Endothelial cell of umbilical vein (primary cell): Measurements from ENCODE around the gene KCNJ4. TPM values are rescaled to one million over a fixed set of nuclear protein-coding genes. Genes with fewer than 3 reads are reported as not detected.

ENCODE experiments used
- BruUV-seq: library from RNA; stranded (reverse); fragments of 400-500 nt; replicated peaks from 2 replicates; lab custom pipeline; 2021; lab: Mats Ljungman, UMichigan
- CTCF ChIA-PET: fragments of 300-600, 350-600 bp; sonication (Branson Sonifier 250); formaldehyde crosslinking; loops from one replicate; lab custom pipeline; 2021; ENCODE audit warnings: antibody characterized with exemption, inconsistent platforms; lab: Charles Lee
- POLR2A ChIA-PET: fragments of 300-600, 350-600 bp; sonication (Branson Sonifier 250); formaldehyde crosslinking; loops from one replicate; lab custom pipeline; 2021; ENCODE audit warnings: antibody characterized with exemption, inconsistent platforms; lab: Charles Lee
- DNase-seq: peaks from one replicate; pipeline ENCODE4 v3.0.0-alpha.2; 2011; ENCODE audit warnings: low read depth, low spot score
- FAIRE-seq: peaks from 2 replicates; lab custom pipeline; 2011; peaks lifted over from hg19 to GRCh38; lab: Jason Lieb, UNC
- H2AFZ ChIP-seq: 2 replicates; pipeline ENCODE4 v1.6.0; 2012; ENCODE audit warnings: low read depth, low read length, control low read depth, inconsistent platforms
- H3K27ac ChIP-seq: 2 replicates; pipeline ENCODE4 v1.5.1; 2011; ENCODE audit warnings: low read depth, mild to moderate bottlenecking, control low read depth, low read length, moderate library complexity; ENCODE audit not compliant: insufficient read depth
- H3K27me3 ChIP-seq, 2 experiments: 2 replicates each; pipeline versions ENCODE4 v1.6.0 to v1.6.1; 2011; ENCODE audit warnings: low read length in 2 of 2, mixed read lengths in 1 of 2; ENCODE audit not compliant: control insufficient read depth in 2 of 2, insufficient read depth in 2 of 2
- H3K36me3 ChIP-seq, 2 experiments: 2 replicates in 1 of 2; 3 replicates in 1 of 2; pipeline ENCODE4 v1.5.1; 2011; ENCODE audit warnings: low read length in 2 of 2, mild to moderate bottlenecking in 1 of 2, moderate library complexity in 1 of 2; ENCODE audit not compliant: control insufficient read depth in 2 of 2, insufficient read depth in 2 of 2; ENCODE audit errors: extremely low read depth in 1 of 2
- H3K4me1 ChIP-seq: 3 replicates; pipeline ENCODE4 v1.5.1; 2011; ENCODE audit warnings: mild to moderate bottlenecking, low read length; ENCODE audit not compliant: control insufficient read depth, insufficient read depth; ENCODE audit errors: extremely low read depth
- H3K4me2 ChIP-seq: 2 replicates; pipeline ENCODE4 v1.6.1; 2011; ENCODE audit warnings: low read length, control low read depth, mixed read lengths; ENCODE audit not compliant: insufficient read depth
- H3K4me3 ChIP-seq, 3 experiments: fragments of 200-600 bp in 1 of 3; sonication (generic), shearing (Covaris generic) in 1 of 3; replicated peaks in 1 of 3; 2 replicates each; pipeline ENCODE4 v1.5.1; 2011 to 2016; ENCODE audit warnings: control low read depth in 3 of 3, low read length in 3 of 3, mild to moderate bottlenecking in 2 of 3, inconsistent platforms in 1 of 3, low read depth in 1 of 3, moderate library complexity in 1 of 3; ENCODE audit not compliant: insufficient read depth in 1 of 3
- H3K79me2 ChIP-seq: 2 replicates; pipeline ENCODE4 v1.6.0; 2012; ENCODE audit warnings: low read length, inconsistent platforms; ENCODE audit not compliant: control insufficient read depth, insufficient read depth
- H3K9ac ChIP-seq: replicated peaks from 2 replicates; pipeline ENCODE3; 2011; ENCODE audit warnings: low read length, control low read depth; ENCODE audit not compliant: insufficient read depth; ENCODE audit errors: extremely low read depth
- H3K9me1 ChIP-seq: replicated peaks from 3 replicates; pipeline ENCODE4 v1.6.0; 2011; ENCODE audit warnings: mild to moderate bottlenecking, low read length; ENCODE audit not compliant: control insufficient read depth, insufficient read depth; ENCODE audit errors: extremely low read depth
- H3K9me3 ChIP-seq: replicated peaks from 2 replicates; pipeline ENCODE4 v1.5.1; 2012; ENCODE audit warnings: low read length, inconsistent platforms; ENCODE audit not compliant: control insufficient read depth, insufficient read depth
- H4K20me1 ChIP-seq: replicated peaks from 2 replicates; pipeline ENCODE3; 2011; ENCODE audit warnings: mild to moderate bottlenecking, low read length; ENCODE audit not compliant: control insufficient read depth, insufficient read depth; ENCODE audit errors: extremely low read depth
- EZH2 ChIP-seq: IDR thresholded peaks from 2 replicates; pipeline ENCODE4 v1.6.1; 2012; ENCODE audit warnings: borderline replicate concordance, low read depth, mild to moderate bottlenecking, moderate library complexity, low read length, inconsistent platforms; ENCODE audit not compliant: severe bottlenecking
- FOS ChIP-seq: IDR thresholded peaks from 2 replicates; pipeline ENCODE4 v1.6.1; 2011; ENCODE audit warnings: mild to moderate bottlenecking, low read length, moderate library complexity, borderline replicate concordance; ENCODE audit not compliant: insufficient read depth
- GATA2 ChIP-seq: IDR thresholded peaks from 2 replicates; pipeline ENCODE4 v1.7.0; 2011; ENCODE audit warnings: low read depth, mild to moderate bottlenecking, moderate library complexity, mixed read lengths, low read length; ENCODE audit not compliant: insufficient read length, insufficient read depth
- JUN ChIP-seq: IDR thresholded peaks from 2 replicates; pipeline ENCODE4 v1.6.1; 2011; ENCODE audit warnings: borderline replicate concordance, low read depth; ENCODE audit not compliant: insufficient read length, insufficient read depth
- MYC ChIP-seq: IDR thresholded peaks from one replicate; pipeline ENCODE4 v1.6.1; 2011; ENCODE audit warnings: mild to moderate bottlenecking, low read depth, low read length
- POLR2A ChIP-seq: IDR thresholded peaks from 2 replicates; pipeline ENCODE4 v1.6.1; 2012; ENCODE audit warnings: low read depth, mild to moderate bottlenecking, control low read depth, low read length
- POLR2AphosphoS5 ChIP-seq: IDR thresholded peaks from 2 replicates; pipeline ENCODE4 v1.6.1; 2012; ENCODE audit warnings: low read depth, mild to moderate bottlenecking, control low read depth, low read length, moderate library complexity; ENCODE audit not compliant: insufficient read depth
- dilution Hi-C: fragments of 300-500 bp; cut with MboI; formaldehyde crosslinking; loops from one replicate; pipeline ENCODE4 v1.15.0; 2019; ENCODE audit warnings: low sequenced_read_pairs; ENCODE audit not compliant: extremely low pct_ligation_motif_present
- intact Hi-C: fragments of 100-400 bp; cut with micrococcal nuclease; formaldehyde crosslinking; loops from one replicate; pipeline ENCODE4 v1.10.0; 2022
- polyA plus RNA-seq, 4 experiments: library from polyadenylated mRNA; depleted of rRNA in 3 of 4; stranded (reverse) in 3 of 4; unstranded in 1 of 4; fragments of >200 nt; gene quantifications; 2 replicates each; pipeline versions ENCODE4 v1.2.1 to v1.2.3, GENCODE V29; 2011 to 2012; ENCODE audit warnings: missing spikeins in 1 of 4
- total RNA-seq: library from RNA; stranded (reverse); gene quantifications from 2 replicates; pipeline ENCODE4 v1.2.3, GENCODE V29; 2021
- TF ChIP-seq, protein P1 (sequence below): IDR thresholded peaks from 2 replicates; pipeline ENCODE4 v1.6.1; 2011; ENCODE audit not compliant: insufficient read depth, insufficient read length
- TF ChIP-seq, protein P2 (sequence below), 2 donors: IDR thresholded peaks; 1 replicate in 1 of 2; 2 replicates in 1 of 2; pipeline ENCODE4 v1.5.1; 2011; ENCODE audit warnings: low read length in 2 of 2, mild to moderate bottlenecking in 2 of 2, moderate library complexity in 2 of 2, control low read depth in 1 of 2, inconsistent platforms in 1 of 2, low read depth in 1 of 2; ENCODE audit not compliant: insufficient read depth in 1 of 2; ENCODE audit errors: extremely low read depth in 1 of 2

KCNJ4 gene
- total and polyA plus RNA-seq, 2 donors (not counting 3 experiments of a cell fraction or from before 2014, with no cell fraction given) = not detected

DNA sequence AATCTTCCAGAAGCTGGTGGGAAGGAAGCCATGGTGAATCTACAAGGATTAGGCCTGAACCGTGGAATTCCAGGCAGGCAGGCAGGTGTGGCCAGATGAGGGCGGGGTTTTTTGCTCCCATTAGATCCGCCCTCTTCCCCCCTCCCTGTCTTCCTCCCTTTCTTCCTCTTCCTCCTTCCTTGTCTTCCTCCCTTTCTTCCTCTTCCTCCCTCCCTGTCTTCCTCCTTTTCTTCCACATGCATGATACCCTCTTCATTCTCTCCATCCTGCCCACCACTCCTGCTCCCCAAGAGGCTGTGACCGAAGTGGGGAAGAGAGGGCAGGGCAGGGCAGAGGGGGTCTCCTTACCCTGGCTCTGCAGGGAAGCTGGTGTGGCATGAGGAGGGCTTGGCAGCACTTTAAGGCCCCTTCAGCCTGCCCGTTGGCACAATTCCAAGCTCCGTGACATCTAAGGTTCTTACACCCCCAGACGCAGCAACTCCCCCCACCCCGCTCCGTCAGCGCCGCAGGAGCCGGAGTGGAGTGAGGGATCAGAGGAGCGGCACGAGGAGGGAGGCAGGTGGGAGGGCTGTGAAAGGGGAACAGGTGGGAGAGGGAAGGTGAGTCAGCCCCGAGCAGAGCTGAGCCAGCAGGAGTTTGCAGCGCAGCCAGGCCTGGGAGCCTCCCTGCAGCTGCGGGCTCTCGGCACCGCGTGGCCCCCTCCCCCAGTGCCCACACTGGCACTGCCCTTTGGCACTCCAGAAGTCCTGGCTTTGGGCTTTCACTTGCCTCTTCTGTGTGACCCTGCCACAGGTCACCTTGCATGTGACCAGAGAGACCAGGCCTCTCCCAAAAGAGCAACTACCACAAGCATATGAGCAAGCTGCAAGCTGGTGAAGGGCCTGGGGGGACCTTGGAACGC, 32.1 kb downstream of the KCNJ4 start:
- TF ChIP-seq POLR2AphosphoS5 (no peak), POLR2A (no peak), GATA2 (no peak), FOS (no peak), MYC (no peak), JUN (no peak), EZH2 (no peak)
- TF ChIP-seq, protein P1, sequence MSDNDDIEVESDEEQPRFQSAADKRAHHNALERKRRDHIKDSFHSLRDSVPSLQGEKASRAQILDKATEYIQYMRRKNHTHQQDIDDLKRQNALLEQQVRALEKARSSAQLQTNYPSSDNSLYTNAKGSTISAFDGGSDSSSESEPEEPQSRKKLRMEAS = no peak
- TF ChIP-seq, protein P2, sequence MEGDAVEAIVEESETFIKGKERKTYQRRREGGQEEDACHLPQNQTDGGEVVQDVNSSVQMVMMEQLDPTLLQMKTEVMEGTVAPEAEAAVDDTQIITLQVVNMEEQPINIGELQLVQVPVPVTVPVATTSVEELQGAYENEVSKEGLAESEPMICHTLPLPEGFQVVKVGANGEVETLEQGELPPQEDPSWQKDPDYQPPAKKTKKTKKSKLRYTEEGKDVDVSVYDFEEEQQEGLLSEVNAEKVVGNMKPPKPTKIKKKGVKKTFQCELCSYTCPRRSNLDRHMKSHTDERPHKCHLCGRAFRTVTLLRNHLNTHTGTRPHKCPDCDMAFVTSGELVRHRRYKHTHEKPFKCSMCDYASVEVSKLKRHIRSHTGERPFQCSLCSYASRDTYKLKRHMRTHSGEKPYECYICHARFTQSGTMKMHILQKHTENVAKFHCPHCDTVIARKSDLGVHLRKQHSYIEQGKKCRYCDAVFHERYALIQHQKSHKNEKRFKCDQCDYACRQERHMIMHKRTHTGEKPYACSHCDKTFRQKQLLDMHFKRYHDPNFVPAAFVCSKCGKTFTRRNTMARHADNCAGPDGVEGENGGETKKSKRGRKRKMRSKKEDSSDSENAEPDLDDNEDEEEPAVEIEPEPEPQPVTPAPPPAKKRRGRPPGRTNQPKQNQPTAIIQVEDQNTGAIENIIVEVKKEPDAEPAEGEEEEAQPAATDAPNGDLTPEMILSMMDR (IDR thresholded peaks at IDR 0.05; ENCODE audit: extremely low read depth in 1 of 2, insufficient read depth in 1 of 2, low read depth in 1 of 2, low read length in 2 of 2) = no peak
- no peaks in the 10 kb centered on the region for H3K27me3 ChIP-seq
- POLR2A ChIA-PET = interaction anchor here (0.7 kb wide), 1 partner anchor 498 kb away, joined by 4 read pairs; no protein-coding TSS in a partner anchor
- no peak overlapping the region for H3K9ac ChIP-seq
- no peaks in the 10 kb centered on the region for H3K4me1 ChIP-seq
- no peaks in the 10 kb centered on the region for H3K36me3 ChIP-seq
- CTCF ChIA-PET = interaction anchor here (1.0 kb wide), 1 partner anchor 323 kb away, joined by 3 read pairs; no protein-coding TSS in a partner anchor
- H3K4me3 ChIP-seq = no peak overlapping the region
- H3K9me3 ChIP-seq = no peaks in the 10 kb centered on the region
- dilution Hi-C loops = no loop called here
- BruUV-seq = no TSS peak
- no peaks in the 10 kb centered on the region for H3K79me2 ChIP-seq
- H2AFZ ChIP-seq = no peak overlapping the region
- no peaks in the 10 kb centered on the region for H4K20me1 ChIP-seq
- no peak overlapping the region for H3K4me2 ChIP-seq
- FAIRE-seq (no peak), DNase-seq (no peak)
- intact Hi-C loops = no loop called here
- no peaks in the 10 kb centered on the region for H3K9me1 ChIP-seq
- H3K27ac ChIP-seq = no peak overlapping the region
